GM19239 (cell line): ENCODE data around the gene ATP4A.

ENCODE experiments used
- DNase-seq: peaks from one replicate; pipeline ENCODE4 v3.0.0; 2011; ENCODE audit warnings: low spot score; ENCODE audit not compliant: insufficient read length
- FAIRE-seq: peaks from 2 replicates; lab custom pipeline; 2011; peaks lifted over from hg19 to GRCh38; lab: Jason Lieb, UNC

Gene ATP4A

GRCh38 chr19:35509018-35509652 lies 54.3 kb downstream of the ATP4A start:
- no peak for FAIRE-seq
- DNase-seq: peak; percentile 37

- no peak for FAIRE-seq
Observed at GRCh38 chr19:35508129-35508528, 55.3 kb downstream of the ATP4A start.

GRCh38 chr19:35507561-35507960 lies 55.9 kb downstream of the ATP4A start:
- FAIRE-seq: no peak

More at GRCh38 chr19:35508129-35508528, 55.3 kb downstream of the ATP4A start:
- DNase-seq: no peak

GRCh38 chr19:35506011-35506410 lies 57.4 kb downstream of the ATP4A start:
- FAIRE-seq (no peak), DNase-seq (no peak)

More at GRCh38 chr19:35507561-35507960, 55.9 kb downstream of the ATP4A start:
- no peak for DNase-seq

GRCh38 chr19:35502751-35503150 lies 60.7 kb downstream of the ATP4A start:
- no peak for FAIRE-seq
- DNase-seq: no peak

GRCh38 chr19:35501684-35502083 lies 61.8 kb downstream of the ATP4A start:
- DNase-seq (no peak), FAIRE-seq (no peak)

GRCh38 chr19:35500611-35501010 lies 62.8 kb downstream of the ATP4A start:
- no peak for FAIRE-seq
- DNase-seq: no peak
